Vagina (tissue), 2 donors: ENCODE data around the gene CLIP4.

Experiments
- POLR2A ChIP-seq, 2 donors: fragments of 450-650 bp; IDR thresholded peaks; one replicate each; pipeline ENCODE4 v1.6.1; 2017; ENCODE audit warnings: antibody characterized with exemption in 2 of 2, mild to moderate bottlenecking in 2 of 2, moderate library complexity in 2 of 2
- POLR2AphosphoS5 ChIP-seq, 2 donors: sonication (generic); formaldehyde crosslinking; IDR thresholded peaks; one replicate each; pipeline ENCODE4 v1.9.0; 2017; ENCODE audit warnings: antibody characterized with exemption in 2 of 2, mild to moderate bottlenecking in 2 of 2, low read depth in 1 of 2; ENCODE audit not compliant: insufficient read depth in 1 of 2
- TF ChIP-seq, protein P1 (sequence below), 3 experiments: fragments of 450-650 bp in 2 of 3; fragments of 200-600 bp in 1 of 3; sonication (generic) in 1 of 3; IDR thresholded peaks; one replicate each; pipeline ENCODE4 v1.5.1; 2017 to 2019; ENCODE audit warnings: antibody characterized with exemption in 3 of 3, mild to moderate bottlenecking in 2 of 3, moderate library complexity in 2 of 3

DNA sequence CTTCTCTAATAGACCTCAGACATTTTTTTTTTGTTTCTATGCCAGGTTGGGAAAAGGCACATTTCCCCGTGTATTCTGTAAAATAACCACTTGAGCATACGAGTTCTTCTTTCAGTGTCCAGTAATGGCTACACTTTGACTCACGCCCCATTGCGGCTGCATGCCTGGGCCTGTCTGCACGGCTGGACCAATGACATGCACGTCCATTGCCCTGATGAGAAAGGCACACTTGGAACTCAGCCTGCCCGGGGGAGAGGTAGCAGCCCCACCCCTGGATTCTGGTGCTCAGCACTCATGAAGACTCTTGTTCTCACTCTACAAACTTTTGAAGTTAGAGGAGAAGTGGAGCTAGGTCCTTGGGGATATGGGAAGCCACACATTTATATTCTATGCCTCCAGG, 46.7 kb upstream of the CLIP4 start:
- TF ChIP-seq, protein P1, sequence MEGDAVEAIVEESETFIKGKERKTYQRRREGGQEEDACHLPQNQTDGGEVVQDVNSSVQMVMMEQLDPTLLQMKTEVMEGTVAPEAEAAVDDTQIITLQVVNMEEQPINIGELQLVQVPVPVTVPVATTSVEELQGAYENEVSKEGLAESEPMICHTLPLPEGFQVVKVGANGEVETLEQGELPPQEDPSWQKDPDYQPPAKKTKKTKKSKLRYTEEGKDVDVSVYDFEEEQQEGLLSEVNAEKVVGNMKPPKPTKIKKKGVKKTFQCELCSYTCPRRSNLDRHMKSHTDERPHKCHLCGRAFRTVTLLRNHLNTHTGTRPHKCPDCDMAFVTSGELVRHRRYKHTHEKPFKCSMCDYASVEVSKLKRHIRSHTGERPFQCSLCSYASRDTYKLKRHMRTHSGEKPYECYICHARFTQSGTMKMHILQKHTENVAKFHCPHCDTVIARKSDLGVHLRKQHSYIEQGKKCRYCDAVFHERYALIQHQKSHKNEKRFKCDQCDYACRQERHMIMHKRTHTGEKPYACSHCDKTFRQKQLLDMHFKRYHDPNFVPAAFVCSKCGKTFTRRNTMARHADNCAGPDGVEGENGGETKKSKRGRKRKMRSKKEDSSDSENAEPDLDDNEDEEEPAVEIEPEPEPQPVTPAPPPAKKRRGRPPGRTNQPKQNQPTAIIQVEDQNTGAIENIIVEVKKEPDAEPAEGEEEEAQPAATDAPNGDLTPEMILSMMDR (IDR thresholded peaks at IDR 0.05) = no peak
- TF ChIP-seq POLR2A (IDR thresholded peaks at IDR 0.05) = no peak
- TF ChIP-seq POLR2AphosphoS5 (IDR thresholded peaks at IDR 0.05; ENCODE audit: insufficient read depth in 1 of 2, low read depth in 1 of 2) = no peak
